ENCODE data around the gene DBH. TPM values are rescaled to one million over a fixed set of nuclear protein-coding genes. Genes with fewer than 3 reads are reported as not detected.

Gene DBH
- polyA plus RNA-seq, 1 donor (not counting 4 experiments of a cell fraction or from before 2014, with no cell fraction given), result not detected

DNA sequence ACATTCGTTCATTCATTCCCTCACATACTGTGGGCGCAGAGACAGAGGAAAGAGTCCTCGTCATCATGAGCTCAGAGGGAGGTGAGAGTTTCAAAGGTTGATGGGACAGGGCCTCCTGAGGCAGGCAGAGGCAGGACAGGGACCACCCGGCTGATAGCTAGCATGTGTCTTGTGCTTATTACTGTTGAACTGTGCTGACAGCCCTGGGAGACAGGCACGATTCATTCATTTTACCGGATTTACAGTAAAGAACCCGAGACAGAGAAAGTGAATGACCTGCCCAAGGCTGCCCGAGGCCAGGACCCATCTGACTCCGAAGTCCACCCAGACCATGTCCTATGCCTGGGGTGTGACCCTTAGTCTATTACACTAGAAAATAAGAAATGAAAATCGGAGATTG lies 22.1 kb upstream of the DBH start:
- no peaks in the 10 kb centered on the region for H3K36me3 ChIP-seq (ENCODE audit: control insufficient read depth in 2 of 2, extremely low read depth in 1 of 2, insufficient read depth in 2 of 2, low read length in 2 of 2)
- DNase-seq (ENCODE audit: low read depth, low spot score), result no peak
- no peak overlapping the region for H3K9ac ChIP-seq (ENCODE audit: control insufficient read depth, extremely low read depth, insufficient read depth, low read length)
- TF ChIP-seq, protein P1, sequence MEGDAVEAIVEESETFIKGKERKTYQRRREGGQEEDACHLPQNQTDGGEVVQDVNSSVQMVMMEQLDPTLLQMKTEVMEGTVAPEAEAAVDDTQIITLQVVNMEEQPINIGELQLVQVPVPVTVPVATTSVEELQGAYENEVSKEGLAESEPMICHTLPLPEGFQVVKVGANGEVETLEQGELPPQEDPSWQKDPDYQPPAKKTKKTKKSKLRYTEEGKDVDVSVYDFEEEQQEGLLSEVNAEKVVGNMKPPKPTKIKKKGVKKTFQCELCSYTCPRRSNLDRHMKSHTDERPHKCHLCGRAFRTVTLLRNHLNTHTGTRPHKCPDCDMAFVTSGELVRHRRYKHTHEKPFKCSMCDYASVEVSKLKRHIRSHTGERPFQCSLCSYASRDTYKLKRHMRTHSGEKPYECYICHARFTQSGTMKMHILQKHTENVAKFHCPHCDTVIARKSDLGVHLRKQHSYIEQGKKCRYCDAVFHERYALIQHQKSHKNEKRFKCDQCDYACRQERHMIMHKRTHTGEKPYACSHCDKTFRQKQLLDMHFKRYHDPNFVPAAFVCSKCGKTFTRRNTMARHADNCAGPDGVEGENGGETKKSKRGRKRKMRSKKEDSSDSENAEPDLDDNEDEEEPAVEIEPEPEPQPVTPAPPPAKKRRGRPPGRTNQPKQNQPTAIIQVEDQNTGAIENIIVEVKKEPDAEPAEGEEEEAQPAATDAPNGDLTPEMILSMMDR (optimal IDR thresholded peaks at IDR 0.05 in 1 of 3, IDR thresholded peaks at IDR 0.05 in 1 of 3, conservative IDR thresholded peaks at IDR 0.05 in 1 of 3; ENCODE audit: extremely low read depth in 1 of 3, insufficient read depth in 2 of 3, low read length in 3 of 3), result no peak
- TF ChIP-seq EZH2 (IDR thresholded peaks at IDR 0.05; ENCODE audit: low read length), result no peak
- no peaks in the 10 kb centered on the region for H3K79me2 ChIP-seq (ENCODE audit: control insufficient read depth, insufficient read depth, low read length)
- H2AFZ ChIP-seq (ENCODE audit: control insufficient read depth, low read length), result no peak overlapping the region
- no peaks in the 10 kb centered on the region for H3K9me3 ChIP-seq (ENCODE audit: control insufficient read depth, low read depth, low read length)
- no peaks in the 10 kb centered on the region for H3K9me1 ChIP-seq (ENCODE audit: control insufficient read depth, extremely low read depth, insufficient read depth, low read length)
- no peak for FAIRE-seq
- no peaks in the 10 kb centered on the region for H4K20me1 ChIP-seq (ENCODE audit: control insufficient read depth, extremely low read depth, insufficient read depth, low read length)
- no peak overlapping the region for H3K4me3 ChIP-seq (ENCODE audit: control insufficient read depth in 2 of 3, extremely low read depth in 1 of 3, insufficient read depth in 2 of 3, low read depth in 1 of 3, low read length in 3 of 3)
- H3K27ac ChIP-seq (ENCODE audit: control insufficient read depth, insufficient read depth, low read length), result no peak overlapping the region
- H3K4me2 ChIP-seq (ENCODE audit: control insufficient read depth, extremely low read depth, insufficient read depth, low read depth, low read length), result no peak overlapping the region
- H3K4me1 ChIP-seq (ENCODE audit: control insufficient read depth, extremely low read depth, insufficient read depth, low read length), result no peaks in the 10 kb centered on the region
- peaks cover 58% of the 10 kb centered on the region for H3K27me3 ChIP-seq (ENCODE audit: control insufficient read depth, extremely low read depth, insufficient read depth, low read length)
- dilution Hi-C loops (cut with MboI; ENCODE audit: extremely low pct_ligation_motif_present, low sequenced_read_pairs), result no loop called here

DNA sequence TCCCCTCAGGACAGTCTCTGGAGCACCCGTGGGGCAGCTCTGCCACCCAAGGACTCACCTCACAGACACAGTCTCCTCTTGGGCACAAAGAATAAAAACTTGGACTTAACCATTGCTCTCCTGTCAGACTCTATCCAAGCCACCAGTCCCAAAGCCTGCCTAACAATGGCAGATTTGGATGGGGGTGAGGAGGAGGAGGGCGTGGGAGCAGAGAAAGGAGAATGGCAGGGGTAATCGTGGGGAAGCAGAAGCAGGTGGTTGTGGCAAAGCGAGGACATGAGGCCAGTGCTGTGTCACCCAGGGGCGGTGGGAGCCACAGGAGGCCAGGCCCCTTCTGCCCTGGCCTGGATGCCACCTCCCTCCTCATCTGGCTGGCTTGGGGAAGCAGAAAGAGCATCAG lies 21.5 kb upstream of the DBH start:
- H3K9me3 ChIP-seq (ENCODE audit: control insufficient read depth, low read depth, low read length), result no peaks in the 10 kb centered on the region
- no peaks in the 10 kb centered on the region for H3K9me1 ChIP-seq (ENCODE audit: control insufficient read depth, extremely low read depth, insufficient read depth, low read length)
- TF ChIP-seq, protein P1 (optimal IDR thresholded peaks at IDR 0.05 in 1 of 3, IDR thresholded peaks at IDR 0.05 in 1 of 3, conservative IDR thresholded peaks at IDR 0.05 in 1 of 3; ENCODE audit: extremely low read depth in 1 of 3, insufficient read depth in 2 of 3, low read length in 3 of 3), result no peak
- no peak for TF ChIP-seq EZH2 (IDR thresholded peaks at IDR 0.05; ENCODE audit: low read length)
- no peak overlapping the region for H3K9ac ChIP-seq (ENCODE audit: control insufficient read depth, extremely low read depth, insufficient read depth, low read length)
- FAIRE-seq (no peak), DNase-seq (ENCODE audit: low read depth, low spot score) (no peak)
- H3K27me3 ChIP-seq (ENCODE audit: control insufficient read depth, extremely low read depth, insufficient read depth, low read length), result peaks cover 55% of the 10 kb centered on the region
- H3K4me2 ChIP-seq (ENCODE audit: control insufficient read depth, extremely low read depth, insufficient read depth, low read depth, low read length), result no peak overlapping the region
- H3K4me3 ChIP-seq (ENCODE audit: control insufficient read depth in 2 of 3, extremely low read depth in 1 of 3, insufficient read depth in 2 of 3, low read depth in 1 of 3, low read length in 3 of 3), result no peak overlapping the region
- dilution Hi-C loops (cut with MboI; ENCODE audit: extremely low pct_ligation_motif_present, low sequenced_read_pairs), result no loop called here
- no peaks in the 10 kb centered on the region for H4K20me1 ChIP-seq (ENCODE audit: control insufficient read depth, extremely low read depth, insufficient read depth, low read length)
- no peaks in the 10 kb centered on the region for H3K36me3 ChIP-seq (ENCODE audit: control insufficient read depth in 2 of 2, extremely low read depth in 1 of 2, insufficient read depth in 2 of 2, low read length in 2 of 2)
- H3K4me1 ChIP-seq (ENCODE audit: control insufficient read depth, extremely low read depth, insufficient read depth, low read length), result no peaks in the 10 kb centered on the region
- no peak overlapping the region for H3K27ac ChIP-seq (ENCODE audit: control insufficient read depth, insufficient read depth, low read length)
- H3K79me2 ChIP-seq (ENCODE audit: control insufficient read depth, insufficient read depth, low read length), result no peaks in the 10 kb centered on the region
- no peak overlapping the region for H2AFZ ChIP-seq (ENCODE audit: control insufficient read depth, low read length)

Data from keratinocyte (primary cell).